GM06990 (cell line): ENCODE results near the gene KIAA1549.

ENCODE experiments used
- DNase-seq: peaks from one replicate; pipeline ENCODE4 v3.0.0-alpha.2; 2011; ENCODE audit not compliant: insufficient read length; ENCODE audit errors: extremely low read depth
- H3K27me3 ChIP-seq: replicated peaks from 2 replicates; pipeline ENCODE4 v1.6.0; 2011; ENCODE audit warnings: low read length; ENCODE audit not compliant: control insufficient read depth, insufficient read depth
- H3K36me3 ChIP-seq: 2 replicates; pipeline ENCODE4 v1.5.1; 2011; ENCODE audit warnings: low read length; ENCODE audit not compliant: control insufficient read depth, insufficient read depth
- H3K4me3 ChIP-seq: replicated peaks from 2 replicates; pipeline ENCODE4 v1.5.1; 2011; ENCODE audit warnings: low read depth, mild to moderate bottlenecking, control low read depth, low read length
- CTCF ChIP-seq: IDR thresholded peaks from 2 replicates; pipeline ENCODE4 v1.5.1; 2011; ENCODE audit warnings: low read length, control low read depth, mild to moderate bottlenecking, inconsistent platforms; ENCODE audit not compliant: insufficient read depth, poor library complexity, severe bottlenecking

Gene KIAA1549

GRCh38 chr7:138918756-138919155 is 62.4 kb downstream of the KIAA1549 start:
- no peaks in the 10 kb centered on the region for H3K36me3 ChIP-seq
- H3K4me3 ChIP-seq = no peak overlapping the region
- DNase-seq = no peak
- no peak for TF ChIP-seq CTCF
- H3K27me3 ChIP-seq = no peaks in the 10 kb centered on the region

GRCh38 chr7:138918176-138918575 is 63.0 kb downstream of the KIAA1549 start:
- TF ChIP-seq CTCF = no peak
- no peaks in the 10 kb centered on the region for H3K27me3 ChIP-seq
- H3K36me3 ChIP-seq = no peaks in the 10 kb centered on the region
- no peak overlapping the region for H3K4me3 ChIP-seq
- no peak for DNase-seq

GRCh38 chr7:138917771-138918170 is 63.4 kb downstream of the KIAA1549 start:
- DNase-seq = no peak
- no peaks in the 10 kb centered on the region for H3K27me3 ChIP-seq
- no peak for TF ChIP-seq CTCF
- no peak overlapping the region for H3K4me3 ChIP-seq
- no peaks in the 10 kb centered on the region for H3K36me3 ChIP-seq

- DNase-seq = no peak
- Histone ChIP-seq H3K27me3 (no peaks in the 10 kb centered on the region), H3K36me3 (no peaks in the 10 kb centered on the region), H3K4me3 (no peak overlapping the region)
- TF ChIP-seq CTCF = no peak
Observed at GRCh38 chr7:138916731-138917130, 64.5 kb downstream of the KIAA1549 start.

- no peaks in the 10 kb centered on the region for H3K36me3 ChIP-seq
- H3K4me3 ChIP-seq = no peak overlapping the region
- DNase-seq = no peak
- no peak for TF ChIP-seq CTCF
- no peaks in the 10 kb centered on the region for H3K27me3 ChIP-seq
Observed at GRCh38 chr7:138916275-138916674, 64.9 kb downstream of the KIAA1549 start.

- no peak for TF ChIP-seq CTCF
- H3K36me3 ChIP-seq = no peaks in the 10 kb centered on the region
- H3K27me3 ChIP-seq = no peaks in the 10 kb centered on the region
- no peak overlapping the region for H3K4me3 ChIP-seq
- DNase-seq = no peak
Observed at GRCh38 chr7:138913783-138914182, 67.4 kb downstream of the KIAA1549 start.
